ENCODE measurements around the gene ENTPD7.

Gene ENTPD7

GRCh38 chr10:99652800-99653390 lies 6.4 kb upstream of the ENTPD7 start:
- Histone ChIP-seq H3K18ac (ENCODE audit: low read length) (no peak overlapping the region), H2BK15ac (ENCODE audit: low read length) (no peak overlapping the region), H3K23ac (ENCODE audit: low read depth, low read length, poor library complexity) (no peak overlapping the region), H2BK120ac (ENCODE audit: low read depth, low read length) (no peak overlapping the region), H3K36me3 (replicated peaks in 1 of 2; ENCODE audit: control insufficient read depth in 2 of 2, insufficient read depth in 2 of 2, low read length in 2 of 2) (no peaks in the 10 kb centered on the region), H3K4ac (ENCODE audit: low read length) (no peak overlapping the region), H4K91ac (ENCODE audit: low read depth, low read length, poor library complexity) (no peak overlapping the region), H3K14ac (ENCODE audit: low read length) (no peak overlapping the region), H3K27ac (replicated peaks; ENCODE audit: low read length) (no peak overlapping the region), H3K9me3 (replicated peaks in 1 of 2; ENCODE audit: control insufficient read depth in 2 of 2, insufficient read depth in 1 of 2, low read depth in 1 of 2, low read length in 2 of 2) (no peaks in the 10 kb centered on the region), H2BK5ac (ENCODE audit: low read length) (no peak overlapping the region), H3K27me3 (ENCODE audit: control insufficient read depth in 3 of 3, insufficient read depth in 3 of 3, low read depth in 1 of 3, low read length in 3 of 3) (peaks cover 0 to 3% (median 0%) of the 10 kb centered on the region in 3 experiments), H3K9ac (ENCODE audit: low read depth, low read length, poor library complexity) (no peak overlapping the region), H3K4me1 (ENCODE audit: control insufficient read depth in 2 of 2, insufficient read depth in 1 of 2, low read depth in 1 of 2, low read length in 2 of 2) (no peaks in the 10 kb centered on the region), H3K4me3 (ENCODE audit: low read length in 2 of 2) (no peak overlapping the region), H4K8ac (ENCODE audit: low read depth, low read length) (no peak overlapping the region), H2BK12ac (ENCODE audit: low read length) (no peak overlapping the region), H3K79me1 (ENCODE audit: low read depth, low read length) (no peaks in the 10 kb centered on the region), H2AK5ac (ENCODE audit: low read depth, low read length) (no peak overlapping the region), H2AFZ (ENCODE audit: low read length) (no peak overlapping the region), H3K4me2 (ENCODE audit: insufficient read depth, low read length, poor library complexity, severe bottlenecking) (no peak overlapping the region)
- no peak for DNase-seq (ENCODE audit: low spot score)
- WGBS, 2 donors (ENCODE audit: extremely low coverage in 2 of 2, insufficient read length in 2 of 2, insufficient replicate concordance in 1 of 2) = no CpG with 5 or more reads among the region's 4 CpGs

GRCh38 chr10:99654390-99655175 lies 4.7 kb upstream of the ENTPD7 start:
- no peak overlapping the region for H3K23ac ChIP-seq (ENCODE audit: low read depth, low read length, poor library complexity)
- H2BK12ac ChIP-seq (ENCODE audit: low read length) = no peak overlapping the region
- H3K18ac ChIP-seq (ENCODE audit: low read length) = no peak overlapping the region
- no peak overlapping the region for H2BK120ac ChIP-seq (ENCODE audit: low read depth, low read length)
- no peak overlapping the region for H2BK15ac ChIP-seq (ENCODE audit: low read length)
- no peak overlapping the region for H3K4me3 ChIP-seq (ENCODE audit: low read length in 2 of 2)
- no CpG with 5 or more reads among the region's 9 CpGs for WGBS, 2 donors (ENCODE audit: extremely low coverage in 2 of 2, insufficient read length in 2 of 2, insufficient replicate concordance in 1 of 2)
- H4K8ac ChIP-seq (ENCODE audit: low read depth, low read length) = no peak overlapping the region
- no peak overlapping the region for H3K14ac ChIP-seq (ENCODE audit: low read length)
- H3K27ac ChIP-seq (replicated peaks; ENCODE audit: low read length) = no peak overlapping the region
- H3K27me3 ChIP-seq (ENCODE audit: control insufficient read depth in 3 of 3, insufficient read depth in 3 of 3, low read depth in 1 of 3, low read length in 3 of 3) = peaks cover 0 to 14% (median 0%) of the 10 kb centered on the region in 3 experiments
- no peak for DNase-seq (ENCODE audit: low spot score)
- no peak overlapping the region for H3K9ac ChIP-seq (ENCODE audit: low read depth, low read length, poor library complexity)
- H3K4me2 ChIP-seq (ENCODE audit: insufficient read depth, low read length, poor library complexity, severe bottlenecking) = no peak overlapping the region
- peaks cover 1 to 2% of the 10 kb centered on the region in 2 donors for H3K4me1 ChIP-seq (ENCODE audit: control insufficient read depth in 2 of 2, insufficient read depth in 1 of 2, low read depth in 1 of 2, low read length in 2 of 2)
- H3K79me1 ChIP-seq (ENCODE audit: low read depth, low read length) = no peaks in the 10 kb centered on the region
- no peak overlapping the region for H2BK5ac ChIP-seq (ENCODE audit: low read length)
- no peak overlapping the region for H4K91ac ChIP-seq (ENCODE audit: low read depth, low read length, poor library complexity)
- H2AK5ac ChIP-seq (ENCODE audit: low read depth, low read length) = no peak overlapping the region
- H3K9me3 ChIP-seq (replicated peaks in 1 of 2; ENCODE audit: control insufficient read depth in 2 of 2, insufficient read depth in 1 of 2, low read depth in 1 of 2, low read length in 2 of 2) = no peaks in the 10 kb centered on the region
- no peak overlapping the region for H2AFZ ChIP-seq (ENCODE audit: low read length)
- H3K4ac ChIP-seq (ENCODE audit: low read length) = no peak overlapping the region
- no peaks in the 10 kb centered on the region for H3K36me3 ChIP-seq (replicated peaks in 1 of 2; ENCODE audit: control insufficient read depth in 2 of 2, insufficient read depth in 2 of 2, low read length in 2 of 2)

GRCh38 chr10:99656199-99657064 lies 2.9 kb upstream of the ENTPD7 start:
- no peak overlapping the region for H3K4me3 ChIP-seq (ENCODE audit: low read length in 2 of 2)
- H3K23ac ChIP-seq (ENCODE audit: low read depth, low read length, poor library complexity) = no peak overlapping the region
- H3K14ac ChIP-seq (ENCODE audit: low read length) = no peak overlapping the region
- H2BK5ac ChIP-seq (ENCODE audit: low read length) = no peak overlapping the region
- no peak overlapping the region for H2AFZ ChIP-seq (ENCODE audit: low read length)
- no peak overlapping the region for H4K91ac ChIP-seq (ENCODE audit: low read depth, low read length, poor library complexity)
- H3K18ac ChIP-seq (ENCODE audit: low read length) = no peak overlapping the region
- no peak overlapping the region for H2BK15ac ChIP-seq (ENCODE audit: low read length)
- H3K4me1 ChIP-seq (ENCODE audit: control insufficient read depth in 2 of 2, insufficient read depth in 1 of 2, low read depth in 1 of 2, low read length in 2 of 2) = peaks cover 4 to 6% of the 10 kb centered on the region in 2 donors
- H3K27me3 ChIP-seq (ENCODE audit: control insufficient read depth in 3 of 3, insufficient read depth in 3 of 3, low read depth in 1 of 3, low read length in 3 of 3) = peaks cover 0 to 14% (median 0%) of the 10 kb centered on the region in 3 experiments
- no peak overlapping the region for H2BK12ac ChIP-seq (ENCODE audit: low read length)
- peaks cover 2 to 3% of the 10 kb centered on the region in 2 donors for H3K36me3 ChIP-seq (replicated peaks in 1 of 2; ENCODE audit: control insufficient read depth in 2 of 2, insufficient read depth in 2 of 2, low read length in 2 of 2)
- WGBS, 2 donors (ENCODE audit: extremely low coverage in 2 of 2, insufficient read length in 2 of 2, insufficient replicate concordance in 1 of 2) = no CpG with 5 or more reads among the region's 1 CpG
- no peak overlapping the region for H3K27ac ChIP-seq (replicated peaks; ENCODE audit: low read length)
- H3K9me3 ChIP-seq (replicated peaks in 1 of 2; ENCODE audit: control insufficient read depth in 2 of 2, insufficient read depth in 1 of 2, low read depth in 1 of 2, low read length in 2 of 2) = no peaks in the 10 kb centered on the region
- H4K8ac ChIP-seq (ENCODE audit: low read depth, low read length) = no peak overlapping the region
- no peak overlapping the region for H3K4ac ChIP-seq (ENCODE audit: low read length)
- no peak overlapping the region for H2AK5ac ChIP-seq (ENCODE audit: low read depth, low read length)
- H3K79me1 ChIP-seq (ENCODE audit: low read depth, low read length) = peaks cover 2% of the 10 kb centered on the region
- DNase-seq (ENCODE audit: low spot score) = no peak
- no peak overlapping the region for H3K9ac ChIP-seq (ENCODE audit: low read depth, low read length, poor library complexity)
- H3K4me2 ChIP-seq (ENCODE audit: insufficient read depth, low read length, poor library complexity, severe bottlenecking) = no peak overlapping the region
- no peak overlapping the region for H2BK120ac ChIP-seq (ENCODE audit: low read depth, low read length)

All from neuronal stem cell (in vitro differentiated cells).